Measurements from ENCODE around the gene KIFC1. TPM values are rescaled to one million over a fixed set of nuclear protein-coding genes. Genes with fewer than 3 reads are reported as not detected.
A peak's percentile ranks its signal among the peaks of the same experiment; 100 is the strongest.

KIFC1 gene
- total and polyA plus RNA-seq, 9 of the 15 experiments (the other 6 are each of a cell fraction or from before 2014, with no cell fraction given): 1.3 to 95.2 (median 76.9) TPM

DNA sequence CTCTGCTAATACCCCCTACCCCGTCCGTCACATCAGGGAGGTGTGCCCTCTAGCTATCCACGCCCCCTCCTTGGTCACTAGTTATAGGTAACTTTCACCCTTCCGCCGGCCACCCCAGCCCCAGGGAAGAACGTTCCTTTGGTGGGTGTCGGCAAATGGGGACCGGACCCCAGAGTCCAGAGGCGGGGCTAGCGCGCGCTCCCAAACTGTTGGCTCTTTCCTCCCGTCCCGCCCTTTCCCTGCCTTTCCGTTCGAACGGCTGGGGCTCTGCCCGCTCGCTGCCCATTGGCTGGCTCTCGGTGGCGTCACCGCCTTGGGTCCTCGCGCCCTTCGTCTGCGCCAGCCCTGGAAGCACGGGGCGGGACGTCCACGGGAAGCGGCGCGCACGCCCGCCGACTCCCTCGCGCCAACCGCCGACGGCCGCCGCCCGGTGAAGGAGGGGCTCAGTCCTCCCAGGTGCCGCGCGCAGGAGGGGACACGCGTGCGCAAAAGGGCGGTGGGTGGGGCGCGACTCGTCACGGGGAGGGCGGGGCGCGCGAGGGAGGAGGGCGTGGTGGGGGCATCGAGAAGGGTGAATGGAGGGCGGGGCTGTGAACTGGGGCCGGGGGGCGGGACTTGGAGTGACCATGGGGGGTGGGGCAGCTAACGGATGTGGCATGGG, 18.6 kb downstream of the KIFC1 start (continued):
- TF ChIP-seq, protein P1, sequence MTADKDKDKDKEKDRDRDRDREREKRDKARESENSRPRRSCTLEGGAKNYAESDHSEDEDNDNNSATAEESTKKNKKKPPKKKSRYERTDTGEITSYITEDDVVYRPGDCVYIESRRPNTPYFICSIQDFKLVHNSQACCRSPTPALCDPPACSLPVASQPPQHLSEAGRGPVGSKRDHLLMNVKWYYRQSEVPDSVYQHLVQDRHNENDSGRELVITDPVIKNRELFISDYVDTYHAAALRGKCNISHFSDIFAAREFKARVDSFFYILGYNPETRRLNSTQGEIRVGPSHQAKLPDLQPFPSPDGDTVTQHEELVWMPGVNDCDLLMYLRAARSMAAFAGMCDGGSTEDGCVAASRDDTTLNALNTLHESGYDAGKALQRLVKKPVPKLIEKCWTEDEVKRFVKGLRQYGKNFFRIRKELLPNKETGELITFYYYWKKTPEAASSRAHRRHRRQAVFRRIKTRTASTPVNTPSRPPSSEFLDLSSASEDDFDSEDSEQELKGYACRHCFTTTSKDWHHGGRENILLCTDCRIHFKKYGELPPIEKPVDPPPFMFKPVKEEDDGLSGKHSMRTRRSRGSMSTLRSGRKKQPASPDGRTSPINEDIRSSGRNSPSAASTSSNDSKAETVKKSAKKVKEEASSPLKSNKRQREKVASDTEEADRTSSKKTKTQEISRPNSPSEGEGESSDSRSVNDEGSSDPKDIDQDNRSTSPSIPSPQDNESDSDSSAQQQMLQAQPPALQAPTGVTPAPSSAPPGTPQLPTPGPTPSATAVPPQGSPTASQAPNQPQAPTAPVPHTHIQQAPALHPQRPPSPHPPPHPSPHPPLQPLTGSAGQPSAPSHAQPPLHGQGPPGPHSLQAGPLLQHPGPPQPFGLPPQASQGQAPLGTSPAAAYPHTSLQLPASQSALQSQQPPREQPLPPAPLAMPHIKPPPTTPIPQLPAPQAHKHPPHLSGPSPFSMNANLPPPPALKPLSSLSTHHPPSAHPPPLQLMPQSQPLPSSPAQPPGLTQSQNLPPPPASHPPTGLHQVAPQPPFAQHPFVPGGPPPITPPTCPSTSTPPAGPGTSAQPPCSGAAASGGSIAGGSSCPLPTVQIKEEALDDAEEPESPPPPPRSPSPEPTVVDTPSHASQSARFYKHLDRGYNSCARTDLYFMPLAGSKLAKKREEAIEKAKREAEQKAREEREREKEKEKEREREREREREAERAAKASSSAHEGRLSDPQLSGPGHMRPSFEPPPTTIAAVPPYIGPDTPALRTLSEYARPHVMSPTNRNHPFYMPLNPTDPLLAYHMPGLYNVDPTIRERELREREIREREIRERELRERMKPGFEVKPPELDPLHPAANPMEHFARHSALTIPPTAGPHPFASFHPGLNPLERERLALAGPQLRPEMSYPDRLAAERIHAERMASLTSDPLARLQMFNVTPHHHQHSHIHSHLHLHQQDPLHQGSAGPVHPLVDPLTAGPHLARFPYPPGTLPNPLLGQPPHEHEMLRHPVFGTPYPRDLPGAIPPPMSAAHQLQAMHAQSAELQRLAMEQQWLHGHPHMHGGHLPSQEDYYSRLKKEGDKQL (CRISPR knock-in tag; IDR thresholded peaks at IDR 0.05; ENCODE audit: borderline replicate concordance): no peak
- TF ChIP-seq, protein P2, sequence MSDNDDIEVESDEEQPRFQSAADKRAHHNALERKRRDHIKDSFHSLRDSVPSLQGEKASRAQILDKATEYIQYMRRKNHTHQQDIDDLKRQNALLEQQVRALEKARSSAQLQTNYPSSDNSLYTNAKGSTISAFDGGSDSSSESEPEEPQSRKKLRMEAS (CRISPR knock-in tag; IDR thresholded peaks at IDR 0.05): peak; percentile 95
- TF ChIP-seq WHSC1 (IDR thresholded peaks at IDR 0.05; ENCODE audit: low read length): no peak
- TF ChIP-seq, protein P3, sequence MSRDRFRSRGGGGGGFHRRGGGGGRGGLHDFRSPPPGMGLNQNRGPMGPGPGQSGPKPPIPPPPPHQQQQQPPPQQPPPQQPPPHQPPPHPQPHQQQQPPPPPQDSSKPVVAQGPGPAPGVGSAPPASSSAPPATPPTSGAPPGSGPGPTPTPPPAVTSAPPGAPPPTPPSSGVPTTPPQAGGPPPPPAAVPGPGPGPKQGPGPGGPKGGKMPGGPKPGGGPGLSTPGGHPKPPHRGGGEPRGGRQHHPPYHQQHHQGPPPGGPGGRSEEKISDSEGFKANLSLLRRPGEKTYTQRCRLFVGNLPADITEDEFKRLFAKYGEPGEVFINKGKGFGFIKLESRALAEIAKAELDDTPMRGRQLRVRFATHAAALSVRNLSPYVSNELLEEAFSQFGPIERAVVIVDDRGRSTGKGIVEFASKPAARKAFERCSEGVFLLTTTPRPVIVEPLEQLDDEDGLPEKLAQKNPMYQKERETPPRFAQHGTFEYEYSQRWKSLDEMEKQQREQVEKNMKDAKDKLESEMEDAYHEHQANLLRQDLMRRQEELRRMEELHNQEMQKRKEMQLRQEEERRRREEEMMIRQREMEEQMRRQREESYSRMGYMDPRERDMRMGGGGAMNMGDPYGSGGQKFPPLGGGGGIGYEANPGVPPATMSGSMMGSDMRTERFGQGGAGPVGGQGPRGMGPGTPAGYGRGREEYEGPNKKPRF (IDR thresholded peaks at IDR 0.05; ENCODE audit: low read depth, low read length): no peak
- TF ChIP-seq ZNF77 (CRISPR knock-in tag; IDR thresholded peaks at IDR 0.05): 0 out of 2 replicates have a peak, but pooled peaks have one; percentile 12
- no peak for TF ChIP-seq MEF2D (tag; conservative IDR thresholded peaks at IDR 0.05; ENCODE audit: low read depth)
- TF ChIP-seq, protein P4, sequence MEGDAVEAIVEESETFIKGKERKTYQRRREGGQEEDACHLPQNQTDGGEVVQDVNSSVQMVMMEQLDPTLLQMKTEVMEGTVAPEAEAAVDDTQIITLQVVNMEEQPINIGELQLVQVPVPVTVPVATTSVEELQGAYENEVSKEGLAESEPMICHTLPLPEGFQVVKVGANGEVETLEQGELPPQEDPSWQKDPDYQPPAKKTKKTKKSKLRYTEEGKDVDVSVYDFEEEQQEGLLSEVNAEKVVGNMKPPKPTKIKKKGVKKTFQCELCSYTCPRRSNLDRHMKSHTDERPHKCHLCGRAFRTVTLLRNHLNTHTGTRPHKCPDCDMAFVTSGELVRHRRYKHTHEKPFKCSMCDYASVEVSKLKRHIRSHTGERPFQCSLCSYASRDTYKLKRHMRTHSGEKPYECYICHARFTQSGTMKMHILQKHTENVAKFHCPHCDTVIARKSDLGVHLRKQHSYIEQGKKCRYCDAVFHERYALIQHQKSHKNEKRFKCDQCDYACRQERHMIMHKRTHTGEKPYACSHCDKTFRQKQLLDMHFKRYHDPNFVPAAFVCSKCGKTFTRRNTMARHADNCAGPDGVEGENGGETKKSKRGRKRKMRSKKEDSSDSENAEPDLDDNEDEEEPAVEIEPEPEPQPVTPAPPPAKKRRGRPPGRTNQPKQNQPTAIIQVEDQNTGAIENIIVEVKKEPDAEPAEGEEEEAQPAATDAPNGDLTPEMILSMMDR (IDR thresholded peaks at IDR 0.05 in 2 of 3, conservative IDR thresholded peaks at IDR 0.05 in 1 of 3; ENCODE audit: insufficient read depth in 2 of 3, low read depth in 1 of 3, low read length in 3 of 3): 0 out of 6 replicates have a peak, but pooled peaks of 1 of the 3 experiments have one; percentile 1
- TF ChIP-seq, protein P5, sequence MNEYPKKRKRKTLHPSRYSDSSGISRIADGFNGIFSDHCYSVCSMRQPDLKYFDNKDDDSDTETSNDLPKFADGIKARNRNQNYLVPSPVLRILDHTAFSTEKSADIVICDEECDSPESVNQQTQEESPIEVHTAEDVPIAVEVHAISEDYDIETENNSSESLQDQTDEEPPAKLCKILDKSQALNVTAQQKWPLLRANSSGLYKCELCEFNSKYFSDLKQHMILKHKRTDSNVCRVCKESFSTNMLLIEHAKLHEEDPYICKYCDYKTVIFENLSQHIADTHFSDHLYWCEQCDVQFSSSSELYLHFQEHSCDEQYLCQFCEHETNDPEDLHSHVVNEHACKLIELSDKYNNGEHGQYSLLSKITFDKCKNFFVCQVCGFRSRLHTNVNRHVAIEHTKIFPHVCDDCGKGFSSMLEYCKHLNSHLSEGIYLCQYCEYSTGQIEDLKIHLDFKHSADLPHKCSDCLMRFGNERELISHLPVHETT (CRISPR knock-in tag; conservative IDR thresholded peaks at IDR 0.05 in 1 of 2, IDR thresholded peaks at IDR 0.05 in 1 of 2): peak in 1 of 2 experiments; percentile 97; a peak in 2 of 4 replicates
- peak; percentile 45 for TF ChIP-seq TCF3 (CRISPR knock-in tag; IDR thresholded peaks at IDR 0.05)
- no peak for TF ChIP-seq HIVEP1 (CRISPR knock-in tag; IDR thresholded peaks at IDR 0.05)
- TF ChIP-seq HNRNPUL1 (IDR thresholded peaks at IDR 0.05; ENCODE audit: low read length): no peak
- TF ChIP-seq, protein P6, sequence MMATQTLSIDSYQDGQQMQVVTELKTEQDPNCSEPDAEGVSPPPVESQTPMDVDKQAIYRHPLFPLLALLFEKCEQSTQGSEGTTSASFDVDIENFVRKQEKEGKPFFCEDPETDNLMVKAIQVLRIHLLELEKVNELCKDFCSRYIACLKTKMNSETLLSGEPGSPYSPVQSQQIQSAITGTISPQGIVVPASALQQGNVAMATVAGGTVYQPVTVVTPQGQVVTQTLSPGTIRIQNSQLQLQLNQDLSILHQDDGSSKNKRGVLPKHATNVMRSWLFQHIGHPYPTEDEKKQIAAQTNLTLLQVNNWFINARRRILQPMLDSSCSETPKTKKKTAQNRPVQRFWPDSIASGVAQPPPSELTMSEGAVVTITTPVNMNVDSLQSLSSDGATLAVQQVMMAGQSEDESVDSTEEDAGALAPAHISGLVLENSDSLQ (IDR thresholded peaks at IDR 0.05): peak; percentile 87
